HCT116 (cell line): ENCODE results near the gene TNFSF9. TPM values are rescaled to one million over a fixed set of nuclear protein-coding genes. Genes with fewer than 3 reads are reported as not detected.

Experiments
- ATAC-seq: fragments of 200-7000 bp; cut with Tn5 transposase; 2 replicates; pipeline ENCODE4 v1.9.1; 2020; ENCODE audit warnings: mild to moderate bottlenecking, moderate library complexity
- BruUV-seq: library from RNA; stranded (reverse); fragments of 400-500 nt; replicated peaks from 2 replicates; lab custom pipeline; 2021; lab: Mats Ljungman, UMichigan
- CTCF ChIA-PET: fragments of 300-600 bp; sonication (Branson Sonifier 250); formaldehyde crosslinking; loops from one replicate; lab custom pipeline; 2021; ENCODE audit warnings: antibody characterized with exemption; lab: Charles Lee
- POLR2A ChIA-PET: fragments of 300-600, 350-600 bp; sonication (Branson Sonifier 250); formaldehyde crosslinking; loops from one replicate; lab custom pipeline; 2021; ENCODE audit warnings: antibody characterized with exemption; lab: Charles Lee
- RAD21 ChIA-PET, 2 experiments: fragments of 300-600 bp; sonication (Branson Sonifier 250); formaldehyde crosslinking; loops; one replicate each; lab custom pipeline; 2023; ENCODE audit warnings: low total read pairs in 2 of 2; ENCODE audit not compliant: uncharacterized antibody in 2 of 2, unreplicated experiment in 2 of 2, low non-redundant PET in 1 of 2; lab: Charles Lee
- DNase-seq: peaks from one replicate; pipeline ENCODE4 v3.0.0-alpha.2; 2010; ENCODE audit warnings: low read depth, low spot score
- H2AFZ ChIP-seq: fragments of 200-600 bp; shearing (Covaris generic), sonication (generic); 2 replicates; pipeline ENCODE4 v1.6.1; 2017; ENCODE audit warnings: low read depth, mixed run types, mixed read lengths, antibody characterized with exemption, low read length; ENCODE audit not compliant: poor library complexity, severe bottlenecking
- H3K27ac ChIP-seq: 2 replicates; pipeline ENCODE4 v1.5.1; 2012; ENCODE audit warnings: low read depth, low read length
- H3K27me3 ChIP-seq: fragments of 200-600 bp; sonication (generic); 2 replicates; pipeline ENCODE4 v1.6.1; 2016; ENCODE audit warnings: mixed run types, low read length, mixed read lengths; ENCODE audit not compliant: insufficient read depth
- H3K36me3 ChIP-seq, 2 experiments: fragments of 200-500 bp in 1 of 2; fragments of 200-600 bp in 1 of 2; sonication (Bioruptor generic) in 1 of 2; sonication (generic) in 1 of 2; 2 replicates each; pipeline versions ENCODE4 v1.5.1 to v1.6.1; 2014 to 2016; ENCODE audit warnings: low read length in 2 of 2, inconsistent platforms in 1 of 2, mixed read lengths in 1 of 2, mixed run types in 1 of 2; ENCODE audit not compliant: insufficient read depth in 2 of 2, control insufficient read depth in 1 of 2
- H3K4me1 ChIP-seq, 2 experiments: fragments of 200-600 bp in 1 of 2; sonication (generic) in 1 of 2; 2 replicates each; pipeline versions ENCODE4 v1.5.1 to v1.6.1; 2012 to 2017; ENCODE audit warnings: low read length in 2 of 2, inconsistent platforms in 1 of 2, mild to moderate bottlenecking in 1 of 2, mixed read lengths in 1 of 2, mixed run types in 1 of 2, moderate library complexity in 1 of 2; ENCODE audit not compliant: insufficient read depth in 2 of 2, control insufficient read depth in 1 of 2
- H3K4me2 ChIP-seq: fragments of 200-600 bp; sonication (generic); 2 replicates; pipeline ENCODE4 v1.6.1; 2017; ENCODE audit warnings: mixed run types, low read length, mixed read lengths
- H3K4me3 ChIP-seq, 2 experiments: fragments of 200-600 bp in 1 of 2; sonication (generic) in 1 of 2; replicated peaks in 1 of 2; 2 replicates each; pipeline ENCODE4 v1.5.1; 2011 to 2016; ENCODE audit warnings: low read length in 2 of 2, control low read depth in 1 of 2, low read depth in 1 of 2, mild to moderate bottlenecking in 1 of 2, mixed read lengths in 1 of 2, mixed run types in 1 of 2
- H3K79me2 ChIP-seq: fragments of 200-600 bp; sonication (generic); 2 replicates; pipeline ENCODE4 v1.6.1; 2017; ENCODE audit warnings: mild to moderate bottlenecking, mixed run types, low read length, moderate library complexity, mixed read lengths; ENCODE audit not compliant: insufficient read depth
- H3K9ac ChIP-seq: fragments of 200-600 bp; sonication (generic); 2 replicates; pipeline ENCODE4 v1.6.1; 2016; ENCODE audit warnings: low read length, mixed read lengths
- H3K9me2 ChIP-seq: fragments of 200-600 bp; sonication (generic), shearing (Covaris generic); 2 replicates; pipeline ENCODE4 v1.6.1; 2017; ENCODE audit warnings: mixed run types, mild to moderate bottlenecking, moderate library complexity; ENCODE audit not compliant: insufficient read depth
- H3K9me3 ChIP-seq, 2 experiments: fragments of 200-500 bp in 1 of 2; fragments of 200-600 bp in 1 of 2; sonication (Bioruptor generic) in 1 of 2; sonication (generic) in 1 of 2; 2 replicates each; pipeline ENCODE4 v1.6.1; 2014 to 2017; ENCODE audit warnings: low read length in 2 of 2, mixed read lengths in 2 of 2, inconsistent platforms in 1 of 2, low read depth in 1 of 2, mild to moderate bottlenecking in 1 of 2, mixed run types in 1 of 2, moderate library complexity in 1 of 2; ENCODE audit not compliant: control insufficient read depth in 1 of 2, insufficient read depth in 1 of 2
- H4K20me1 ChIP-seq: fragments of 200-600 bp; sonication (generic), shearing (Covaris generic); 2 replicates; pipeline ENCODE4 v1.6.1; 2017; ENCODE audit warnings: mixed run types, mild to moderate bottlenecking, moderate library complexity; ENCODE audit not compliant: insufficient read depth
- JUND ChIP-seq: IDR thresholded peaks from 2 replicates; pipeline ENCODE4 v1.6.1; 2012
- POLR2A ChIP-seq: IDR thresholded peaks from 2 replicates; pipeline ENCODE4 v1.7.0; 2011; ENCODE audit warnings: borderline replicate concordance; ENCODE audit not compliant: insufficient read depth, insufficient read length; ENCODE audit errors: extremely low read depth
- POLR2AphosphoS5 ChIP-seq: IDR thresholded peaks from 2 replicates; pipeline ENCODE4 v1.6.1; 2011; ENCODE audit warnings: mild to moderate bottlenecking, low read depth, low read length, moderate library complexity
- SP1 ChIP-seq: IDR thresholded peaks from 2 replicates; pipeline ENCODE4 v1.6.1; 2012; ENCODE audit warnings: low read depth
- SRF ChIP-seq: IDR thresholded peaks from 2 replicates; pipeline ENCODE4 v1.6.1; 2012; ENCODE audit warnings: low read depth
- TCF7L2 ChIP-seq: IDR thresholded peaks from 2 replicates; pipeline ENCODE4 v1.7.0; 2011; ENCODE audit warnings: borderline replicate concordance, inconsistent platforms; ENCODE audit not compliant: insufficient read depth, insufficient read length; ENCODE audit errors: extremely low read depth
- ZBTB33 ChIP-seq: IDR thresholded peaks from 2 replicates; pipeline ENCODE4 v1.6.1; 2011; ENCODE audit warnings: mild to moderate bottlenecking, low read length, moderate library complexity; ENCODE audit not compliant: insufficient replicate concordance; ENCODE audit errors: extremely low read depth
- ZFX ChIP-seq: fragments of 450-650 bp; IDR thresholded peaks from 2 replicates; pipeline ENCODE4 v1.6.1; 2017
- ZNF274 ChIP-seq: fragments of 200-500 bp; sonication (Bioruptor generic); IDR thresholded peaks from 2 replicates; pipeline ENCODE4 v1.6.1; 2014; ENCODE audit warnings: mild to moderate bottlenecking, low read depth, low read length, inconsistent platforms
- intact Hi-C: fragments of 100-400 bp; cut with micrococcal nuclease; formaldehyde crosslinking; loops from 2 replicates; pipeline ENCODE4 v1.10.0; 2022
- total RNA-seq: library from RNA; stranded (reverse); gene quantifications from one replicate; pipeline ENCODE4 v1.2.1, GENCODE V29; 2021; ENCODE audit not compliant: unreplicated experiment
- TF ChIP-seq, protein P1 (sequence below): IDR thresholded peaks from 2 replicates; pipeline ENCODE4 v1.6.1; 2012

The TNFSF9 gene
- total RNA-seq, 1 experiment from 2014 or later, result 25.1 TPM

DNA sequence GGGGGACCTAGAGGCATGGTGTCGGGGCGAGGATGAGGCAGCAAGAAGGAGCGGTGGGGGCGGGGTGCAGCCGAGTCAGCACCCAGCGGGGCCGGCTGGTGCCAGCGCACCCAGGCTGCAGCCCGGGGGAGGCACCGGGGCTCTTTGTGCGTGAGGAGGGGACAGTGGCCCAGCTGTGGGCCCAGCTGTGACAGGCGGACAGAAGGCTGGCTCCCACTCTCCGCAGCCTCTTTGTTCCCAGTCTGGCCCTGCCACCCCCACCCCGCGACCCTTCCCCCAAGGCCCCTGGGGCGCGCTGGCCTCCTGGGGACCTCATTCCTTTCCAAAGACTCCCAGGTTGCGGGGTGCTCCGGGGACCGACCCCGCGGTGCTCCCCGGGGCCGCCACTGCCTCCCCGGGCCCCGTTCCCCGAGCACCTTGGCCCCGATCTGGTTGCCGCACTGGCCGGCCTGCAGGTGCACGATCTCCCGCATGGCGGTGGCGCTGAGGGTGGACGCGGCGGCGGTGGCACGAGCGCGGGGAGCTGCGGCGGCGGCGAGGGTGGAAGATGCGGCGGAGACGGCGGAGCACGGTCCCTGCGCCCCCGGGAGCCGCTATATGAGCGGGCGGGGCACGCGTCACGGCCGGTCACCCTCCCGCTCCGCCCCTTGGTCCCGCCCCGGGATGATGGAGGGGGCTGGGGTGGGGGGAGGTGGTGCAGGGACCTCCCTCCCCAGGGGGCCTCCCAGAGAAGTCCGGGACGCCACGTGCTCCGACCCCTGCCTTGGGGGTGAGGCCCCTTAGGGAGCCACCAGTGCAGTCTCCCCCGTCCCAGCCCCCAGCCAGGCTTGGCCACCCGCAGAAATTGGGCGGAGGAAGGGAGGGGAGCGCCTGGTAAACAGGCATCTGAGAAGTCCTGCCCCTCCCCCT lies 28.8 kb upstream of the TNFSF9 start, which contains the start of gene TUBB4A:
Gene TUBB4A, minus strand, starts transcription at position 570 of the 909 bp plus-strand sequence. Its CDS starts 97 bp downstream, at position 473.
- peak within 1 kb of the TSS; percentile 50 to 68 for H3K4me3 ChIP-seq
- peaks cover 0 to 5% of the 10 kb centered on the region in 2 experiments; a peak in 1 of 4 replicates for H3K36me3 ChIP-seq
- RAD21 ChIA-PET, result interaction anchor here in 1 of 2 experiments (0.5 kb wide), 1 partner anchor 279 kb away, joined by 3 read pairs; no protein-coding TSS in a partner anchor
- no peaks in the 10 kb centered on the region for H3K9me2 ChIP-seq
- no TSS peak for BruUV-seq
- H3K79me2 ChIP-seq, result no peaks in the 10 kb centered on the region
- no peak within 1 kb of the TSS for H2AFZ ChIP-seq
- H3K4me2 ChIP-seq, result peak within 1 kb of the TSS; percentile 88
- peak; percentile 82 for ATAC-seq
- no peak for DNase-seq
- H4K20me1 ChIP-seq, result no peaks in the 10 kb centered on the region
- intact Hi-C loops, result no loop called here
- peaks cover 14 to 35% of the 10 kb centered on the region in 2 experiments for H3K4me1 ChIP-seq
- no peaks in the 10 kb centered on the region for H3K27me3 ChIP-seq
- POLR2A ChIA-PET, result interaction anchor here (1.2 kb wide), 1 partner anchor 15 kb away, joined by 3 read pairs; no protein-coding TSS in a partner anchor
- CTCF ChIA-PET, result interaction anchor here (1.8 kb wide), 1 partner anchor 15 kb away, joined by 6 read pairs; no protein-coding TSS in a partner anchor
- TF ChIP-seq POLR2A, result peak; percentile 40
- peak; percentile 66 for TF ChIP-seq POLR2AphosphoS5
- TF ChIP-seq ZNF274, result no peak
- TF ChIP-seq SP1, result no peak
- peak within 1 kb of the TSS; percentile 57; the same call in 1 of the 2 replicates for H3K27ac ChIP-seq
- H3K9ac ChIP-seq, result peak within 1 kb of the TSS; percentile 66
- H3K9me3 ChIP-seq, result no peaks in the 10 kb centered on the region

- Histone ChIP-seq H3K9me3 (no peaks in the 10 kb centered on the region), H3K9me2 (no peaks in the 10 kb centered on the region), H2AFZ (no peak overlapping the region), H3K9ac (no peak overlapping the region), H3K4me3 (no peak overlapping the region), H3K4me1 (peaks cover 14 to 35% of the 10 kb centered on the region in 2 experiments), H3K79me2 (no peaks in the 10 kb centered on the region), H3K27ac (peak overlapping the region; percentile 28; the same call in 1 of the 2 replicates), H3K36me3 (peaks cover 0 to 5% of the 10 kb centered on the region in 2 experiments; a peak in 1 of 4 replicates), H3K27me3 (no peaks in the 10 kb centered on the region), H3K4me2 (no peak overlapping the region), H4K20me1 (no peaks in the 10 kb centered on the region)
- ChIA-PET POLR2A (no interaction called here), RAD21 (interaction anchor here (0.6 to 0.7 kb wide), 2 partner anchors 13 to 337 kb away, joined by 3 to 4 read pairs; no protein-coding TSS in a partner anchor), CTCF (interaction anchor here (0.7 to 1.9 kb wide), 3 partner anchors 13 to 360 kb away, joined by 3 to 6 read pairs (median 4); no protein-coding TSS in a partner anchor)
- no peak for ATAC-seq
- no TSS peak for BruUV-seq
- intact Hi-C loops, result no loop called here
- DNase-seq, result no peak
- TF ChIP-seq, protein P1, sequence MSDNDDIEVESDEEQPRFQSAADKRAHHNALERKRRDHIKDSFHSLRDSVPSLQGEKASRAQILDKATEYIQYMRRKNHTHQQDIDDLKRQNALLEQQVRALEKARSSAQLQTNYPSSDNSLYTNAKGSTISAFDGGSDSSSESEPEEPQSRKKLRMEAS, result no peak
- TF ChIP-seq POLR2A (no peak), ZBTB33 (no peak), JUND (no peak), ZNF274 (no peak), TCF7L2 (no peak), SRF (no peak), ZFX (no peak)
Observed at GRCh38 chr19:6503407-6504201, 27.2 kb upstream of the TNFSF9 start.
